Glomerular visceral epithelial cell (primary cell): ENCODE measurements around the gene POU6F2.
"Not testable (repeated sequence)": the region's sequence is repeated elsewhere in the genome, so short reads cannot be mapped to it uniquely, and the experiment has no call there.

ENCODE experiments used
- DNase-seq: peaks from one replicate; pipeline ENCODE4 v3.0.0-alpha.2; 2016; ENCODE audit errors: extremely low spot score

Gene POU6F2

GRCh38 chr7:39187130-39187529 lies 209.4 kb downstream of the POU6F2 start:
- no peak for DNase-seq

GRCh38 chr7:39192476-39192875 lies 214.8 kb downstream of the POU6F2 start:
- DNase-seq, result no peak

- DNase-seq, result not testable (repeated sequence)
Measured at GRCh38 chr7:39194388-39194787, 216.7 kb downstream of the POU6F2 start.

GRCh38 chr7:39195967-39196366 lies 218.3 kb downstream of the POU6F2 start:
- no peak for DNase-seq

- DNase-seq, result no peak
Measured at GRCh38 chr7:39197831-39198230, 220.1 kb downstream of the POU6F2 start.

GRCh38 chr7:39198556-39198955 lies 220.8 kb downstream of the POU6F2 start:
- DNase-seq, result no peak

GRCh38 chr7:39199006-39199405 lies 221.3 kb downstream of the POU6F2 start:
- no peak for DNase-seq

- DNase-seq, result no peak
Measured at GRCh38 chr7:39199951-39200350, 222.2 kb downstream of the POU6F2 start.

- no peak for DNase-seq
Measured at GRCh38 chr7:39202041-39202440, 224.3 kb downstream of the POU6F2 start.

- no peak for DNase-seq
Measured at GRCh38 chr7:39210362-39210761, 232.7 kb downstream of the POU6F2 start.

- DNase-seq, result no peak
Measured at GRCh38 chr7:39211581-39211980, 233.9 kb downstream of the POU6F2 start.

GRCh38 chr7:39212876-39213275 lies 235.2 kb downstream of the POU6F2 start:
- DNase-seq, result no peak

- no peak for DNase-seq
Measured at GRCh38 chr7:39217783-39218182, 240.1 kb downstream of the POU6F2 start.

GRCh38 chr7:39219869-39220268 lies 242.2 kb downstream of the POU6F2 start:
- DNase-seq, result no peak

- DNase-seq, result no peak
Measured at GRCh38 chr7:39221901-39222300, 244.2 kb downstream of the POU6F2 start.

GRCh38 chr7:39228946-39229345 lies 251.2 kb downstream of the POU6F2 start:
- DNase-seq, result no peak

GRCh38 chr7:39233851-39234529 lies 256.3 kb downstream of the POU6F2 start:
- no peak for DNase-seq

- DNase-seq, result no peak
Measured at GRCh38 chr7:39238234-39238869, 260.6 kb downstream of the POU6F2 start.

GRCh38 chr7:39240864-39241263 lies 263.2 kb downstream of the POU6F2 start:
- peak; percentile 7 for DNase-seq

- DNase-seq, result no peak
Measured at GRCh38 chr7:39247576-39247975, 269.9 kb downstream of the POU6F2 start.

- no peak for DNase-seq
Measured at GRCh38 chr7:39248041-39248691, 270.5 kb downstream of the POU6F2 start.

- DNase-seq, result no peak
Measured at GRCh38 chr7:39248692-39249090, 271.0 kb downstream of the POU6F2 start.

GRCh38 chr7:39249635-39250152 lies 272.0 kb downstream of the POU6F2 start:
- no peak for DNase-seq
